HG02938 (cell line): Measurements from ENCODE around the gene AFF3.
"Not testable (repeated sequence)": the region's sequence is repeated elsewhere in the genome, so short reads cannot be mapped to it uniquely, and the experiment has no call there.

Experiments used
- ATAC-seq: cut with Tn5 transposase; IDR thresholded peaks from one replicate; pipeline ENCODE4 v1.9.1; 2021; ENCODE audit warnings: mild to moderate bottlenecking, moderate library complexity; ENCODE audit not compliant: unreplicated experiment

Gene AFF3

DNA sequence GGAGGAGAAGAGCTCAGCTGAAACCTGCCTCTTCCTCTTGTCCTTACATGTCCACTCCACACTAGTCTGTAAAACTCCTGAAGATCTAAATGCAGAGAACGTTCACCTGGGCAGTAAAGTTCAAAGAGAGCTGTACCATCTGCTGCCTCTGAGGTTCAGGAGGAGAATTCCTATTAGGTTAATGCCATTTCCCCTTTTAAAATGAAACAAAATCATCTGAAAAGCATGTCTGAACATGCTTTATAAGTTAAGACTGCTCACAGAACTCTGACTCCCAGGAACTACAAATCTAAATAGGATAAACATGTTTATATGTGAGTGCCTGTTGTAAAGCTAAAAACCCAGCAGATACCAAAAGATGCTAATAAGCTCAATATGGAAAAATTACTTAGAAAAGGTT, 164.4 kb downstream of the AFF3 start:
- ATAC-seq = no peak

DNA sequence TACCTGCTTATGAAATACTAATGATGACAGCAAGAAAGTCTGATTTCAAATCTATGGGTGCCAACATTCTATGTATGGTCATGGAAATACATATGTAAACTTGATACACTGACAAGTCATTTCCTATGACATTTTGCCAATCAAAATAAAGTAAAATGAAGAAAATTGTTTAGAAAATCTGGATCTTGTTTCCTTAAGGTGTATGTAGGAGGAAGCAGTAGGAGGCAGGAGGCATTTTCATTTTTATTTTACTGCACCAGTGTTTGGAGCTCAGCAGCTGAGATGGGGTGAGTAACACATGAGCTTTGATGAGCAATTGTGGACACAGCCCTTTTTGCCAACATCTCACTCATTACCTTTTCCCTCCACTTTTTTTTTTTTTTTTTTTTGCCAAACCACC, 167.0 kb downstream of the AFF3 start:
- no peak for ATAC-seq

- no peak for ATAC-seq
These were observed 167.6 kb downstream of the AFF3 start for GRCh38 chr2:99974682-99975375.

- no peak for ATAC-seq
These were observed 168.1 kb downstream of the AFF3 start for GRCh38 chr2:99974275-99974674.

- ATAC-seq = no peak
These were observed 171.0 kb downstream of the AFF3 start for GRCh38 chr2:99971326-99971900.

DNA sequence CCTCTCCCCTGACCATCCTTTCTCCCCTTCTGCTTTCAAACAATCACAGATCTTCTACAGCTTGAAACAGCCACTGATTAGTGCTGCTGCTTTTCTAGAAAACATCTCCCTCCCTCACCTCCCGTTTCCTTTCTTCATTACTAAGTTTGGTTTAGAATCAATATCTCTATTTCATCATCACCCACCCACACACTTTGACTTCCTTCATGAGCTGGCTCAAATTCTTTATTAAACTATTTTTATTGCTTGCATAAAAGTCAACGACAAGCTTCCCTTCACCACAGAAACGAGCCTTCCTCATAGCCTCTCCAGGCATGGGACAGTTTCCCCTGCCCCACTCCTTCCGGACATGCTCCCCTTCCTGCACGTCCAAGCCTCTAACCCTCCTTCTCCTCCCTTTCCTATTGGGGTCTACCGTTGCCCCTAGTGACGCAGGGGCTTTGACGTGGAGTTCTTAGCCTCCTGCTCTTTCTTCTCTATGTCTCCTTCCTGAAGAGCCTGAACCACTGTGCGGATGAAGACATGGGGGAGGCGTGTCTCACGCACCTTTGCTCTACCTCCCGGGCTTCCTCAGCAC, 172.0 kb downstream of the AFF3 start:
- ATAC-seq = no peak

DNA sequence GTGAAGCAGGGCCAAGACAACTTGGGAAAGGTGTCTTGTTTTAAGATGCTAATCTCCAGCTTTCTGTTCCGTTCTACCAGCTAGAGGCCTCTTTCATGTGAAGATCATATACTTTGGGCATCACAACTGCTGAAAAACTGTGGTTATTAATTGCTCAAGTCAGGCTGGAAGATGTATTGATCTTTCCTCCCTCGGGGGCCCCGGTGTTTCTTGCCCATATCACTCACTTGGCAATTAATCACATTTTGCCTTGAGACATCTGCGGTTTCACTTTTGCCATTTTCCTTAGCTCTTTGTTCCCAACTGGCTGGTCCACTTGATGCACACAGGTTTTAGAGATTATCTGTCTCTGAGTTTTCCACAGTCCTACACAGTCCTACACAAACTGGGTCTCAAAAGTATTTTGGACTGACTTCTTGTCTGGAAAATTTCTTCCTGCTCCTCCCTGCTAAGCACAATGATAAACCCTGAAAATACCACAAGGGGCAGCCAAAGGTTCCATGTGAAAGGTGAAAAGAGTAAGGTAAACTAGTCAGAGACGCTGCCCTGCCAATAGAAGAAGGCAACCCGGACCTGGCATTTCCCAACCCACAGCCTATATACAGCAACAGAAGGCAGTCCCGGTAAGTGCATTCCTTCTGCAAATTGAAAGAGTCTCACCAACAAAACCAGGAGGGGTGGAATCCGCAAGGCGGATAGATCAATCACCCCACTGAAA, 181.0 kb downstream of the AFF3 start:
- ATAC-seq = no peak

GRCh38 chr2:99960790-99961189, 181.6 kb downstream of the AFF3 start:
- no peak for ATAC-seq

GRCh38 chr2:99960291-99960690, 182.1 kb downstream of the AFF3 start:
- no peak for ATAC-seq

- no peak for ATAC-seq
These were observed 183.0 kb downstream of the AFF3 start for GRCh38 chr2:99959261-99960014.

DNA sequence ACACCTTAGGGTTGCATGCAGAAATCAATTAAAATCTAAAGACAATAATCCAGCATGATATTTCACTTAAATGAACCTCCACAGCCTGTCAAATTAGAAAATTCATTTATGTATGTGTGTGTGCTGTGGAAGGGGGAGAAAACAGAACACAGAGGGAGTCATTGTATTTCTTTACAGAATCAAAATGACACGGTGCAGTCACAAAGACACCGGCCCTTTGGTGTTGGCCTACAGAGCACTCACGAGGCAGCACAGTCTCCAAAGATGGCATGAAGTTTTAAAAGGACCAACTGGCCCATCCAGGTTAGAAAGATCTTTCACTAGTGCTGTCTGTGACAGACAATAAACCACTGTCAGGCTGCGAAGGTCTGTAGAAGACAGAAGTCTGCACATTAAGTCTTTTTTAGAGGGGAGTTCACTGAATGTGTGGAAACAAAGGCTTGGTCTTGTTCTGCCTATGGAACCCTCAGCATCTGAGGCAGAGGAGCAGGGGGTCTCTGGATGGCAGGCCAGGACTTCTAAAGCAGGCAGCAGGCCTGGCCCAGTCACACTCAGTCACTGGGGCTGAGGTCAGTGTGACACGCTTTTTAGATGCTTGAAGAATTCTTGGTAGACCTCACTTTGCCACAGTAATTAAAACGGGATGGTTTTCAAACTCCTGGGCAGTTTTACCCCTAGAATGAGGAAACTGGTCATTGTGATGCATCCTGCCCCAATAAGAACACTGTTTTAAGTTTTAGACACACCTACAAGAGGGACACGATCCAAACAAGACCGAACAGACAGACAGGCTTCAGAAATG, 184.9 kb downstream of the AFF3 start:
- no peak for ATAC-seq

GRCh38 chr2:99956232-99957030, 186.0 kb downstream of the AFF3 start:
- no peak for ATAC-seq

- no peak for ATAC-seq
These were observed 188.6 kb downstream of the AFF3 start for GRCh38 chr2:99953750-99954149.

- ATAC-seq = no peak
These were observed 192.4 kb downstream of the AFF3 start for GRCh38 chr2:99949963-99950362.

DNA sequence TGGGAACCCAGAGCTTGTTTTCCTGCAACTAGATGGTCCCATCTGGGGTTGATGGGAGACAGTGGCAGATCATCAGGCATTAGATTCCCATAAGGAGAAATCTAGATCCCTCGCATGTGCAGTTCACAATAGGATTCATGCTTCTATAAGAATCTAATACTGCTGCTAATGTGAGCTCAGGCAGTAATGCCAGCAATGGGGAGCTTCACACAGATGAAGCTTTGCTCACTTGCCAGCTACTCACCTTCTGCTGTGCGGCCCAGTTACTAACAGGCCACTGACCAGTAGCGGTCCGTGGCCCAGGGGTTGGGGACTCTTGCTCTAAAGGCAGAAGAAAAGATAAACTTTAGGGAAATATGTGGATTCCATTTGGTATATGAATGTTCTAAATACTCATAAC, 192.9 kb downstream of the AFF3 start:
- ATAC-seq = no peak

DNA sequence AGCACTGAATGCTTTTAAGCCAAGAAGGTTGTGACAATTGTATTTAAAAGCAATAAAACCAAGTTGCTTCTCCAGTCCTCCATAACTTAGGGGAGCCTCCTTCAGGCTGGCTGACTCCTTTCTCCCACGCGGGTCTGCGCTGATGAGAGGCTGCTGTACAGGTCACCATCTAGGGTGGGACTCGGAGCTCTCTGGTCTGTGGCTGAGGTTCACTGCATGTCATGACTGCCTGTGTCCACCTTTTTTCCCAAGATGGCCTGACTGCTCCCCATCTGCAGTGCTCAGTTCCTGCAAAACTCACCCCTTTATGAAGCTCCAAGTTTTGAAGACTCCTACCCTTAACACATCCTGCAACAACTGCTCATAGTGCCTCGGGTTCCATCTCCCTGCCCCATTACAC, 194.4 kb downstream of the AFF3 start:
- no peak for ATAC-seq

DNA sequence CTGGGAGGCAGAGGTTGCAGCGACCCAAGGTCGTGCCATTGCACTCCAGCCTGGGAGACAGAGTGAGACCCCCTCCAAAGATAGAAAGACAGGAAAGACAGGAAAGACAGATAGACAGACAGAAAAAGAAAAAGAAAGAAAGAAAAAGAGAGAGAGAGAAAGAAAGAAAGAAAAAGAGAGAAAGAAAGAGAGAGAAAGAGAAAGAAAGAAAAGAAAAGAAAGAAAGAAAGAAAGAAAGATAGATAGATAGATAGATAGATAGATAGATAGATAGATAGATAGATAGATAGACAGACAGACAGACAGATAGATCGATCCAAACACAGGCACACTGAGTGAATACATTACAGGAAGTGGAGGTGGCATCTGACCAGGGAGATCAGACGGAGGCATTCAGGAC, 195.0 kb downstream of the AFF3 start:
- ATAC-seq = not testable (repeated sequence)

- no peak for ATAC-seq
These were observed 198.4 kb downstream of the AFF3 start for GRCh38 chr2:99944019-99944418.

DNA sequence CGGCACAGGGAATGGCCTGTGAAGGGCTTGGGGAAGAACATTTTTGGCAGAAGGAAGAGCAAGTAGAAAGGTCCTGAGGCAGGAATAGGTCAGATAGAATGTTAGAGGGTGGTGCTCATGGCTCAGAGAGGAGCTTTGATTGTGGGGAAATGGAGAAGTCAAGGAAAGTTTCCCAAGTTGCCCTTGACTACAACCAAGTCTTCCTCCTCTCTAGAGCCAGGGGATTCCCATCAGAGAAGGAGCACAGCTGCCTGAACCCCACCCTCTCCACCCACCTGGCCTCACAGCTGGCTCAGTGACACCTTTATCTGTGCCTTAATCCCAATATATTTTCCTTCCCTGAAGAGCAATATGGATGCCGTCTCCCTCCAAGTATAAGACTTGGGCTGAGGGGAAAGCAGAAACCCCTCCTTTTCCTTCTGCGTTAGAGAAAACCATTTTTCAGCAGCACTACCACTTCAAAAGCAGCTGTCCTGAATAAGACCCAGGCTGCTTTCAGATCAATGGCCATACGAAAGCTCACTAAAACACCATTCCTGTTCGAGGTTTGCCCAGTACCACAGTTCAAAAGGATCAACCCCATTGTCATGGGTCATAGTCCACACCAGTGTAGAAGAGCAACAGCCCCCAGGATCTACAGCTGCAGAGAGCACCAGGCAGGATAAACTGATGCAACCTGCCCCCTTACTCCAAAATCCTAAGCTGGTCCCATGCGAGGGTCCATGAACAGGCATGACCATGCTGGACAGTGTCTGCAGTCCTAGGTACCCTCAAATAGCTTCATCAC, 199.6 kb downstream of the AFF3 start:
- no peak for ATAC-seq
